ENCODE results near the gene PBX3.

PBX3 gene

GRCh38 chr9:125850763-125851162, 103.6 kb downstream of the PBX3 start:
- TF ChIP-seq CTCF (IDR thresholded peaks at IDR 0.05; ENCODE audit: extremely low read depth, missing control alignments), result no peak
- no peak for DNase-seq (ENCODE audit: low spot score)

- DNase-seq (ENCODE audit: low spot score), result no peak
- TF ChIP-seq CTCF (IDR thresholded peaks at IDR 0.05; ENCODE audit: extremely low read depth, missing control alignments), result no peak
These were observed 104.8 kb downstream of the PBX3 start for GRCh38 chr9:125851979-125852378.

GRCh38 chr9:125852386-125852785, 105.2 kb downstream of the PBX3 start:
- no peak for DNase-seq (ENCODE audit: low spot score)
- TF ChIP-seq CTCF (IDR thresholded peaks at IDR 0.05; ENCODE audit: extremely low read depth, missing control alignments), result no peak

- no peak for TF ChIP-seq CTCF (IDR thresholded peaks at IDR 0.05; ENCODE audit: extremely low read depth, missing control alignments)
These were observed 107.5 kb downstream of the PBX3 start for GRCh38 chr9:125854553-125855275.

GRCh38 chr9:125856331-125856730, 109.2 kb downstream of the PBX3 start:
- no peak for TF ChIP-seq CTCF (IDR thresholded peaks at IDR 0.05; ENCODE audit: extremely low read depth, missing control alignments)

More at GRCh38 chr9:125854553-125855275, 107.5 kb downstream of the PBX3 start:
- DNase-seq (ENCODE audit: low spot score), result no peak

GRCh38 chr9:125861405-125862058, 114.4 kb downstream of the PBX3 start:
- no peak for TF ChIP-seq CTCF (IDR thresholded peaks at IDR 0.05; ENCODE audit: extremely low read depth, missing control alignments)
- DNase-seq (ENCODE audit: low spot score), result no peak

More at GRCh38 chr9:125856331-125856730, 109.2 kb downstream of the PBX3 start:
- no peak for DNase-seq (ENCODE audit: low spot score)

- no peak for DNase-seq (ENCODE audit: low spot score)
- TF ChIP-seq CTCF (IDR thresholded peaks at IDR 0.05; ENCODE audit: extremely low read depth, missing control alignments), result no peak
These were observed 116.8 kb downstream of the PBX3 start for GRCh38 chr9:125863923-125864322.

Measured in GM20000 (cell line).